GM12873 (cell line): ENCODE measurements around the gene PRR13.

ENCODE experiments used
- TF ChIP-seq, protein P1 (sequence below): IDR thresholded peaks from 2 replicates; pipeline ENCODE4 v1.5.1; 2012; ENCODE audit warnings: low read depth, mild to moderate bottlenecking, moderate library complexity, low read length, control low read depth; ENCODE audit not compliant: insufficient read depth; ENCODE audit errors: missing control alignments

PRR13 gene

DNA sequence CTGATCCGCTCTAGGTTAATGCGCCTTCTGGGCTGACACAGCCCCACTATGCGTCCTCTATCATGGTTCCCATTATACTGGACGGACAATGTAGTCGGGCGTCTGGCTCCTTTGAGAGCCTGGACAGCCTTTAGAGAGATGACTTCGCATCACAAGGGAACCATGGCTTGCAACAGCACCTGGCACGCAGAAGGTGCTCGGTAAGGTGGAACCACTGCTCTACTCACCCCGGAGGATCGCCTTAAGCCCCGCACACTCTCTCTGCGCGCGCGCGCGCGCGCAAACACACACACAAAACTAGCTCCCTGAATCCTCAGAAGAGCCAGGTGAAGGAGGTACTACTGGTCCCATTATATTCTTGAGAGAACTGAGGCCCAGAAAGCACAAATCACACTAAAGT is 50.7 kb downstream of the PRR13 start:
- TF ChIP-seq, protein P1, sequence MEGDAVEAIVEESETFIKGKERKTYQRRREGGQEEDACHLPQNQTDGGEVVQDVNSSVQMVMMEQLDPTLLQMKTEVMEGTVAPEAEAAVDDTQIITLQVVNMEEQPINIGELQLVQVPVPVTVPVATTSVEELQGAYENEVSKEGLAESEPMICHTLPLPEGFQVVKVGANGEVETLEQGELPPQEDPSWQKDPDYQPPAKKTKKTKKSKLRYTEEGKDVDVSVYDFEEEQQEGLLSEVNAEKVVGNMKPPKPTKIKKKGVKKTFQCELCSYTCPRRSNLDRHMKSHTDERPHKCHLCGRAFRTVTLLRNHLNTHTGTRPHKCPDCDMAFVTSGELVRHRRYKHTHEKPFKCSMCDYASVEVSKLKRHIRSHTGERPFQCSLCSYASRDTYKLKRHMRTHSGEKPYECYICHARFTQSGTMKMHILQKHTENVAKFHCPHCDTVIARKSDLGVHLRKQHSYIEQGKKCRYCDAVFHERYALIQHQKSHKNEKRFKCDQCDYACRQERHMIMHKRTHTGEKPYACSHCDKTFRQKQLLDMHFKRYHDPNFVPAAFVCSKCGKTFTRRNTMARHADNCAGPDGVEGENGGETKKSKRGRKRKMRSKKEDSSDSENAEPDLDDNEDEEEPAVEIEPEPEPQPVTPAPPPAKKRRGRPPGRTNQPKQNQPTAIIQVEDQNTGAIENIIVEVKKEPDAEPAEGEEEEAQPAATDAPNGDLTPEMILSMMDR, result no peak

DNA sequence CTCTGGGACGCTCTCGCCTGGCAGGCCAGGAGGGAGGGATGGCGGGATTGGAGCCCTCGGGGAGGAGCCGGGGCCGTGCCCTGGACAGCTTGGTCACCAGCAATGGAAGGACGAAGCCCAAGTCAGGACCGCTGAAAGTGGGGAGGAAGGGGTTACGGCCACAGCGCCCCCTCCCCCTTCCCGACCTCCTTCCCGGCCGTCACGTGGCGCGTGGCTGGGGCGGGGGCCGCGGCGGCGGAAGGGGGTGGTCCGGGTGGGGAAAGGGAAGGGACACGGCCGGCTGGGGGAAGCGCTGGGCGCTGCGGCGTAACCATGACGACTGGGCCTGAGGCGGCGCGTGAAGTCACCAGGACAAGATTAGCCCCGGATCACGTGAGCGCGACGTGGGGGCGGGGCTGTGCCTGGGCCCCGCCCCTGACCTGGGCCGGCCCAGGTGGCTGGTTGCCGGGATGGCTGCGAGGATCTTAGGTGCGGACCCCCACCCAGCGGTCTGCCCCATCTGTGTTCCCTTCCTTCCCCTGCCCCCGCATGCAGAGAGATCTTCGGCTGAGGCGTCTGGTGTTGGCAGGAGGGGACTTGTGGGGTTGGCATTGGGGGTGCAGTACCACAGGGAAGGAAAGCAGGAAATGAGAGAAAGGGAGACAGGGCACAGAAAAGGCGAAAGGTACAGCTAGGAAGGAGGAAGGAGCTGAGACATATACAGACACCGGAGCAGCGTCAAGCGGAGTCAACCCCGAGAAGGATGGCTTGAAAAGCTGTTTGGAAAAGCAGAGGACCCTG is 51.5 kb downstream of the PRR13 start:
- TF ChIP-seq, protein P1, result no peak

DNA sequence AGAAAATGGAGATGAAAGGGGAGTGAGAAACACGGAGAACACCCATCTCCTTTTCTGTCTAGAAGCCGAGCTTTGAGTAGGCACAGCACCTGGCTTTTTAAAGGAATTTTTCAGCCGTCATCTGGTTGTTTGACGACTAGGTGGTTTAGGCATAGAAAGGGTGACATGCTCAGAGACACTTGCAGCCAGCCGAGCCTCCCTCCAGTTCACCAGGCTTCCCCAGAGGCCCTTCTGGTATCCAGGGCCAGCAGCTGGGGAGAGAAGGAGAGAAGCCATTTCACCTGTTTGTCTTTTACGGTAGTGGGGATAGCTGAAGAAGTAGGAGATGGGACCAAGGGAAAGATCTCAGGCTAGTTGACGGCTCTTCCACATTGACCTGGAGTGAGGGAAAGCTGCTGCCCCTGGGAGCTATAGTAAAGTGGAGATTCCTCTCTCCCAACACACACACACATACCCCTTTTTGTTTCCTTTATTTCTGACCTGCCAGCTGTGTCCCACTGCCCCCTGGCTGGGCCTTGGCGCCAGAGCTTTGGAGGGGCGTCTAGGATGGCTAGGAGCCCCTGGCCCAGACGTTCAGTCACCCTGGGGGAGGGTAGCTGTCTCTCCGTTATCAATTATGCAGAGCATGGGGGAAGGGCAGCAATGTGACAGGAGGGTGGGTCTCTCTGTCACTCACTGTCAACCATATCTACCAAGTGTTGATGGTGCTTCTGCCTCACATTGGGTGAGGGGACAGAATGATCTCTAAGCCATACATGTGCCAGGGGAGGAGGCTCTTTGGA is 52.3 kb downstream of the PRR13 start:
- TF ChIP-seq, protein P1, result no peak
